Ovary (tissue), 3 donors: Measurements from ENCODE around the gene SHD.

ENCODE experiments used
- CTCF ChIP-seq, 3 donors: fragments of 450-650 bp in 2 of 3; fragments of 200-600 bp in 1 of 3; IDR thresholded peaks; one replicate each; pipeline versions ENCODE4 v1.5.1 to v1.8.0; 2016 to 2022; ENCODE audit warnings: antibody characterized with exemption in 3 of 3, mild to moderate bottlenecking in 1 of 3
- EP300 ChIP-seq: sonication (generic); formaldehyde crosslinking; IDR thresholded peaks from one replicate; pipeline ENCODE4 v1.6.1; 2017; ENCODE audit warnings: antibody characterized with exemption
- donor health status: DM: no; HTN: no; CAD: no.

GRCh38 chr19:4319067-4319718 is 40.1 kb downstream of the SHD start:
- TF ChIP-seq CTCF (IDR thresholded peaks at IDR 0.05) (no peak), EP300 (no peak)
